GM15510 (cell line): Measurements from ENCODE around the gene CDT1.

Experiments
- POLR2A ChIP-seq: IDR thresholded peaks from 3 replicates; pipeline ENCODE4 v1.6.1; 2011; ENCODE audit warnings: borderline replicate concordance; ENCODE audit not compliant: insufficient read length; ENCODE audit errors: extremely low read depth

Gene CDT1

DNA sequence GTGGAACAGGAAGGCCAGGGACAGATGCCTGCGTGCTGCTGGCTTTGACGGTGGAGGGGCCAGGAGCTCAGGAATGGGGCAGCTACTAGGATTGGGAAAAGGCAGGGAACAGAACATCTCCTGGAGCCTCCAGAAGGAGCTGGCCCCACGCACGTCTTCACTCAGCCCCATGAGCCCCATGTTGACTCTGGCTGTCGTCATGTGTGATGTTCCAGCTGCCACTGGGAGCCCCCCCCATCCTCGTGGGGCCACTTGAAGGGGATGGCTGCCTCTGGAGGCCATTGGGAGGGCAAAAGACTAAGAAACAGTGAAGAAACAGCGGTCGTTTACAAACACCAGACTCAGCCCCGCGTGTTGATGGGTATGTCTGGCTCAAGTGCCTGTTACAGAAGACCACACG is 26.7 kb downstream of the CDT1 start:
- no peak for TF ChIP-seq POLR2A

- TF ChIP-seq POLR2A, result no peak
Observed at GRCh38 chr16:88830783-88831182, 27.2 kb downstream of the CDT1 start.

DNA sequence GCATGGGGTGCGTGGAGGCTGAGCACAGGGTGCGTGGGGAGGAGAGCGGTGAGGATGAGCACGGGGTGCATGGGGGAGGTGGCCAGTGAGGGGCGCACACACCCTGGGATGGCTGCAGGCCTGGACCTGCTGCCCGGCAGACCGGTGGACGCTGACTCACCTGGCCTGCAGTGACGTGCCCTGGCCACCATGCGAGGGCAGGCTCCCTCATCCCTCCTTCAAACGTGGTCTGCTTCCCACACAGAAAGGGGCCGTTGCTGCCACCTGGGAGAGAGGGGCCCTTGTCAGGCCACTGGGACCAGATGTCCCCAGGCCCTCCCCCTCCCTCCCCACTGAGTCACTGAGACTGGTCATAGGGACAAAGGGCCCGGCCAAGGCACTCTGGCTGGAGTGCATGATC is 28.2 kb downstream of the CDT1 start:
- TF ChIP-seq POLR2A, result no peak

DNA sequence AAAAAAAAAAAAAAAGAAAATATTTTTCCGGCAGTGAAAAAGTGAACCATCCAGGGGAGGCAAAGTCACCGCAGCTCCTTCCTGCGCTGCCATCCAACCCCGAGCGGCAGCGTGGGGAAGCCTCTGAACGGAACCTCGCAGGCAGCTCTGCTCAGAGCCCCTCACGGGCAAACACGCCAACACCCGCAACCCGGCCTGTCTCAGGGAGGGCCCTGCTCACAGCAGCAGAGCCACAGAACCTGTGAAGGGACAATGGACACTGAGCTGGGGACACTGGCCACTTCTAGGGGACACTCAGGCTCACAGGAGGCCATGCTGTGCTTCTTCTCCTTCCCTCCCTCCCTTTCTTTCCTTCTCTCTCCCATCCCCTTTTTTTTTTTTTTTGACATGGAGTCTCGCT is 29.5 kb downstream of the CDT1 start:
- TF ChIP-seq POLR2A, result no peak

DNA sequence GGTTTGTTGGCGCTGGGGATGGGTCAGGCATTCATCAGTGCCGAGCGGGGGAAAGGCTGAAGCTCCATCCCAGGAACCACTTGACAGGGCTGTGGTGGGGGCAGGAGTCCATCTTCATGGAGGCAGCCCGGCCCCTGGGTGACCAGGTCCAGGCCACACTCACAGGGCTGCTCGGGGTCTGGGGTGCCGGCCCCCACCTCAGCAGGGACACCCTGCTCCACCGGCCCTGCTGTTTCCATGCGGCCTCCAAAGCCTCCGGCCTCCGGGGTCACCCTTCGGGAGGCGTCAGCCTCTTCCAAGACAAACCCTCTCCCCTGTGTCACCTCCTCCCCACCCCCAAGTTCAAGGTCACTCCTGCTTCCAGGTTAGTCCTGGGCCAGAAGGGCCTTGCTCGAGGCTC is 31.1 kb downstream of the CDT1 start:
- TF ChIP-seq POLR2A, result no peak

GRCh38 chr16:88835383-88835782 is 31.8 kb downstream of the CDT1 start:
- no peak for TF ChIP-seq POLR2A

DNA sequence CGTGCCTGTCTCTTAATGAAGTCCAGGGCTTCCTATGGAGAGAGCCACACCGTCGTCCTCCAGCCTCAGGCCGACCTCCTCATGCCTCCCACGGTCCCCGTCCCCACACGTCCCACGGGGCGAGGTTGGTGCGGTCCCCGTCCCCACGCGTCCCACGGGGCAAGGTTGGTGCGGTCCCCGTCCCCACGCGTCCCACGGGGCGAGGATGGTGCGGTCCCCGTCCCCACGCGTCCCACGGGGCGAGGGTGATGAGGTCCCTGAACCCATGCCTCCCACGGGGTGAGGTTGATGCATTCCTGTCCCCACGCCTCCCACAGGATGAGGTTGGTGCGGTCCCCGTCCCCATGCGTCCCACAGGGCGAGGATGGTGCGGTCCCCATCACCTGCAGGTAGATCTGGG is 32.2 kb downstream of the CDT1 start:
- TF ChIP-seq POLR2A, result no peak

DNA sequence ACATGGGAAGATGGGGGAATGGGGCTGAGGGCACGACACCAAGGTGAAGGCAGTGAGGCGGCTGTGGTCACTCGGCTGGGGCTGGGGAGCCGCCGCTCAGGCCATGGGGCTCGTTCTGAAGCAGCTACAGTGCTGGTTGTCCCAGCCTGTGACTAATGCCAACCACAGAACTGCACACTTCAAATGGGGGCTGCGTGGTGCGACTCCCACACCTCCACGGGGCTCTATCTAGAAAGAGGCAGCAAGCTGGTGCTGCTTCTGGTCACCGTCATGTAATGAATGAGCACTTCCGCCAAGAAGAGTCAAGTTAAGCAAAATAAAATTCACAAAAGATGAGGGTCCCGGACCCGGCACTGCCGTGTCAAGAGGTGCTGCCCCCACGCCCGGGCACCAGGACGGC is 33.2 kb downstream of the CDT1 start:
- TF ChIP-seq POLR2A, result no peak

DNA sequence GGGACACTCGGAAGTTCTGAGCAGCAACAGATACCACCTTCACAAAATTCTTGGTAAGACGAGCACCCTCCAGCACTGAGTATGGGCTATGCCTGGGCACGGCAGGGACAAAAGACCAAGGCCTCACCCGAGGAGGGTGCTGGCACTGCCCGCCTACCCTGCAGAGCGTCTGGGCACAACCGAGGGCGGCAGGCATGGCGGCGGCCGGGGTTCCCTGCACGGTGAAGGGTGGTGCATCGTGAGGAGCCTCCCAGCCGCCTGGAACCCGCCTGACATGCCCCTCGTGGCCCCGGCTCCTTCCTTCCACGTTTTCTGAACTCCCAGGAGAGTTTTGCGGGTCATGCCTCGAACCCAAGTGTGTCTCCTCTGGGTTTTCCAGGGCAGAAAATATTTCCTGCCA is 34.2 kb downstream of the CDT1 start:
- TF ChIP-seq POLR2A, result no peak

DNA sequence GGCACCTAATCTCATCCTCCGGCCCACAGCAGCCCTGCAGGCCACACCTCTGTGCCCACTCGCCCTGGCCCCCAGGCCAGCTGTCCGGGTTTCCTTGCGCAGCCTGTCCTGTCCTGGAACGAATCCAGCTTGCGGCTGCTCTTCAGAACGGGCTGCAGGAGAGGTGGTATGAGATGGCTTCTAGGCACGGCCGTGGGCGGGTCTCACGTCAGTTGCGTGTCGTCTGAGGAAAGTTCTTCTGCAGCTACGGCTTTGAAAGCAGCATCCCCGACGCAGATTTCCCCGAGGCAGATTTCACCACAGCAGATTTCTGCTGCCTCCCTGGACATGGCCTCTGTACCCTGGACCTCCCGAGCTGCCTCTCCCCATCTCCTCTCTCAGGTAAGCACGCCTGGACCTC is 35.0 kb downstream of the CDT1 start:
- no peak for TF ChIP-seq POLR2A

DNA sequence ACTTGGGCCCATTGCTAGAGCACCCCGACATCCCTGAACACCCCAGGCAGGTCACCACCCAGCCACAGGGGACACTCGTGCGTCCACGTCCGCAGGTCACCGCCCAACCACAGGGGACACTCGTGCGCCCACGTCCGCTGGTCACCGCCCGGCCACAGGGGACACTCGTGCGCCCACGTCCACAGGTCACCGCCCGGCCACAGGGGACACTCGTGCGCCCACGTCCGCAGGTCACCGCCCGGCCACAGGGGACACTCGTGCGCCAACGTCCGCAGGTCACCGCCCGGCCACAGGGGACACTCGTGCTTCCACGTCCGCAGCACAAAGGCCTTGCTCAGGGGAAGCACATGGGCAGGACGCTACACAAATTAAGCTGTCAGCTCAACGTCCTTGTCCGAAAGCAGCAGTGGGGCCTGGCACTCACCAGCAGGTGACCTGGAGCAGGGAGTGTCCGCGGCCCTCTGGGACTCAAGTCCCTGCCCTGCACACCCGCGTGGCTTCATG is 35.5 kb downstream of the CDT1 start:
- TF ChIP-seq POLR2A, result no peak

DNA sequence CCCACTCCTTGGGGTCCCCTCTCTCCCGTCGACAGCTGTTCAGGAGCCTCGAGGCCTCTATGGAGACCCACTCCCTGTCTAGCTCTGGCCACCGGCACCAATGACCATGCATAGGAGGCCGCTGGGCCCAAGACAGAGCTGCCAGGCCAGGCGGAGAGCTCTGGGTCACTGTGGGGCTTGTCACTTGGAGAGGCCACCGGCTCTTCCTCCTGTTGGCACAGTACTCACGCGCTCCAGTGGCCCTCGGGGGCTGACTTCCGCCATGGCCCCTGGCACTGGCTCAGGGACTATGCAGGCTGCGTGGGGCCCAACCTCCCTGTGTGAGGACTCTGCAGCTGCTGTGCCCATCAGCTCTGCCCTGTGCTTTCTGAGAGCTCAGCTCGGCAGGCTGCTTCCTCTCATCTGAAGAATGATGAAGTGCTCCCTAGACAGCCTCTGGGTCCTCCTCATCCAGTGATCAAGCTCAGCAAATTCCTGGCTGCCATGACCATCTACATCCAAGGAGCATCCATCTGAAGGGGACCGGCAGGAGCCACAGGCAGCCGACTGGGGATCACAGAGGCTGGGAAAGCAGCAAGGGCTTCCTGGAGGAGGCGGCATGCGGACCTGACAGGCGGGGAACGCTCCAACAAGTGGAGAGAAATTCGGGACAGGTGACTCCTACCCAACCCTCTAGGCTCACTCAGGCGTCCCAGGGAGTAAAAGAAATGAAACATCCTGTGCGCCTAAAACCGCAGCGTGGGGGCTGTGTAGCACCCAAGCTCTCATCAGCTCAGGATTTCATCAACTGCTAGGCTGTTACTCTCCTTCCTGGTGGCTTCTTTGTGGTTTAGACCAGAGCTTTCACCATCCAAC is 36.4 kb downstream of the CDT1 start:
- TF ChIP-seq POLR2A, result no peak

GRCh38 chr16:88840600-88841215 is 37.1 kb downstream of the CDT1 start:
- no peak for TF ChIP-seq POLR2A

- TF ChIP-seq POLR2A, result no peak
Observed at GRCh38 chr16:88841521-88842307, 38.1 kb downstream of the CDT1 start.

- no peak for TF ChIP-seq POLR2A
Observed at GRCh38 chr16:88842308-88842756, 38.7 kb downstream of the CDT1 start.
